K562 (cell line): ENCODE measurements around the gene FOSL1. TPM values are rescaled to one million over a fixed set of nuclear protein-coding genes. Genes with fewer than 3 reads are reported as not detected.

ENCODE experiments used
- ADNP ChIP-seq: fragments of 200-800 bp; sonication (Bioruptor generic); IDR thresholded peaks from 2 replicates; pipeline ENCODE4 v1.6.1; 2016; ENCODE audit warnings: missing genetic modification characterization, missing compliant biosample characterization
- BCL6 ChIP-seq: fragments of 250-450 bp; sonication (Bioruptor Pico); IDR thresholded peaks from 2 replicates; pipeline ENCODE4 v1.4.0; 2020
- CBX8 ChIP-seq: fragments of 200-600 bp; sonication (generic); IDR thresholded peaks from 2 replicates; pipeline ENCODE4 v1.6.1; 2012; ENCODE audit warnings: borderline replicate concordance, mixed run types, low read depth, mild to moderate bottlenecking, moderate library complexity, mixed read lengths, low read length, control low read depth, inconsistent platforms; ENCODE audit not compliant: poor library complexity, severe bottlenecking; ENCODE audit errors: extremely low read depth
- ELF4 ChIP-seq: fragments of 450-650 bp; formaldehyde crosslinking; IDR thresholded peaks from 2 replicates; pipeline ENCODE4 v1.4.0; 2022; ENCODE audit warnings: missing genetic modification characterization
- ILF3 ChIP-seq: fragments of 450-650 bp; IDR thresholded peaks from 2 replicates; pipeline ENCODE4 v1.6.1; 2018; ENCODE audit warnings: antibody characterized with exemption, mild to moderate bottlenecking, moderate library complexity, borderline replicate concordance
- KLF16 ChIP-seq: IDR thresholded peaks from 2 replicates; pipeline ENCODE4 v1.6.1; 2016; ENCODE audit warnings: antibody characterized with exemption
- MTF1 ChIP-seq: fragments of 250-450 bp; sonication (Bioruptor Pico); IDR thresholded peaks from 2 replicates; pipeline ENCODE4 v1.9.0; 2021; ENCODE audit warnings: moderate library complexity, mild to moderate bottlenecking, inconsistent platforms, borderline replicate concordance
- OTX1 ChIP-seq: fragments of 450-650 bp; formaldehyde crosslinking; IDR thresholded peaks from 2 replicates; pipeline ENCODE4 v1.4.0; 2022; ENCODE audit warnings: mild to moderate bottlenecking
- PHF8 ChIP-seq: fragments of 200-600 bp; sonication (generic); IDR thresholded peaks from 2 replicates; pipeline ENCODE4 v1.6.1; 2012; ENCODE audit warnings: mixed run types, mild to moderate bottlenecking, inconsistent platforms, low read length, moderate library complexity, borderline replicate concordance
- RUNX1 ChIP-seq: sonication (generic); IDR thresholded peaks from 2 replicates; pipeline ENCODE4 v1.6.1; 2016; ENCODE audit warnings: antibody characterized with exemption, low read depth
- SAP30 ChIP-seq: fragments of 200-600 bp; sonication (generic); IDR thresholded peaks from 2 replicates; pipeline ENCODE4 v1.6.1; 2012; ENCODE audit warnings: borderline replicate concordance, low read depth, mild to moderate bottlenecking, moderate library complexity, low read length, control low read depth, inconsistent platforms; ENCODE audit not compliant: insufficient read depth, poor library complexity, severe bottlenecking
- SIRT6 ChIP-seq: IDR thresholded peaks from one replicate; pipeline ENCODE4 v1.6.1; 2012; ENCODE audit warnings: low read depth, mild to moderate bottlenecking, control low read depth, inconsistent platforms, low read length, moderate library complexity
- TAF1 ChIP-seq: IDR thresholded peaks from 2 replicates; pipeline ENCODE4 v1.6.1; 2011; ENCODE audit warnings: mild to moderate bottlenecking, low read length, moderate library complexity; ENCODE audit not compliant: insufficient read depth, control insufficient read depth, severe bottlenecking; ENCODE audit errors: extremely low read depth
- TGIF2 ChIP-seq: sonication (generic); formaldehyde crosslinking; IDR thresholded peaks from 2 replicates; pipeline ENCODE4 v1.8.1; 2022; ENCODE audit warnings: mild to moderate bottlenecking, missing genetic modification reagents, moderate library complexity
- ZBTB8A ChIP-seq: fragments of 450-650 bp; IDR thresholded peaks from 2 replicates; pipeline ENCODE4 v1.6.1; 2018; ENCODE audit warnings: mild to moderate bottlenecking, moderate library complexity; ENCODE audit not compliant: partially characterized antibody
- ZNF586 ChIP-seq: fragments of 450-650 bp; formaldehyde crosslinking; conservative IDR thresholded peaks from 2 replicates; pipeline ENCODE4 v1.4.0; 2020; ENCODE audit warnings: mild to moderate bottlenecking, moderate library complexity
- polyA plus RNA-seq, 8 experiments: library from polyadenylated mRNA; depleted of rRNA in 4 of 8; stranded (reverse) in 5 of 8; unstranded in 3 of 8; fragments of >200 nt; fragmentation: Nextera tagmentation in 2 of 8; fragmentation: Illumina TruSeq in 1 of 8; extraction: Ambion mirVana in 2 of 8; extraction: Trizol in 1 of 8; gene quantifications; 2 replicates each; pipeline versions ENCODE4 v1.2.1 to v1.2.3, GENCODE V29; 2011 to 2014; ENCODE audit warnings: inconsistent platforms in 1 of 8, missing spikeins in 1 of 8
- total RNA-seq, 7 experiments: library from RNA; depleted of rRNA in 6 of 7; stranded (reverse); fragments of >200 nt in 6 of 7; fragmentation: Illumina TruSeq in 2 of 7; extraction: Trizol in 2 of 7; gene quantifications; 2 replicates each; pipeline versions ENCODE4 v1.2.1 to v1.2.3, GENCODE V29; 2011 to 2021; ENCODE audit warnings: low replicate concordance in 1 of 7
- TF ChIP-seq, protein P1 (sequence below): fragments of 200-600 bp; sonication (generic); IDR thresholded peaks from one replicate; pipeline ENCODE4 v1.6.1; 2012; ENCODE audit warnings: mild to moderate bottlenecking, low read depth, low read length, inconsistent platforms

FOSL1 gene
- total and polyA plus RNA-seq, 9 of the 15 experiments (the other 6 are each of a cell fraction or from before 2014, with no cell fraction given): 3.5 to 39.6 (median 10.0) TPM

DNA sequence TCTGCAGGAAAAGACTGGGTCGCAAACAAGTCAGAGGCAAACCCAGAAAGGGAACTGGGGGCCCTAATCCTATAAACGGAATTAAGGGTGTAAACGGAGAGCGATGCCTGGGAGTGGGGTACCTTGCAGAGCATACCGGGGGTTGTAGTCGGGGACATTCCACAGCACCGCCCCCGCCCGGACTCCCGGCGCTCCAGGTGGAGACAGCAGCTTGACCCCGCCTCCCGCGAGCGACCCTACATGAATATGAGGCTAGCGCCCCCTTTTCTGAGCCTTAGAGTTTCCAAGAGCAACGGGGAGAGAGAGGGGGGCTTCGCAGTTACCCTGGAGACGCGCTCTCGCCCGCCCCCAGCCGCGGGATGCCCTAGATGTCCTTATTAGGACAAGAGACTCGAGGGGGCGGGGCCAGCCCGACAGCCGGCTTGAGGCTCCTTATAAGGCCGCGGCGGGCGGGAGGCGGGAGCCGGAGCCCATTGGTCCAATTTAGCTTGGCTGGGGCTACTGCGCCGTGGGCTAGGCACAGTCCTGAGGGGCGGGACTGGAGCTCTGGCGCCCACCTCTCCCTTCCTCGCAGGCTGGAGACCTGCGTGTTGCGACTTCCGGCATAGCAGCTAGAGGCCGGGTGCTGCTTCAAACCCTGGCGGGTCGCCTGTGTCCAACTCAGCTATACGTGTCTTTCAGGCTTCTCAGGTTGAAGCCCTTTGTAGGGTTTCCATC, 40.9 kb downstream of the FOSL1 start (continued):
- TF ChIP-seq ILF3: no peak
- TF ChIP-seq, protein P1, sequence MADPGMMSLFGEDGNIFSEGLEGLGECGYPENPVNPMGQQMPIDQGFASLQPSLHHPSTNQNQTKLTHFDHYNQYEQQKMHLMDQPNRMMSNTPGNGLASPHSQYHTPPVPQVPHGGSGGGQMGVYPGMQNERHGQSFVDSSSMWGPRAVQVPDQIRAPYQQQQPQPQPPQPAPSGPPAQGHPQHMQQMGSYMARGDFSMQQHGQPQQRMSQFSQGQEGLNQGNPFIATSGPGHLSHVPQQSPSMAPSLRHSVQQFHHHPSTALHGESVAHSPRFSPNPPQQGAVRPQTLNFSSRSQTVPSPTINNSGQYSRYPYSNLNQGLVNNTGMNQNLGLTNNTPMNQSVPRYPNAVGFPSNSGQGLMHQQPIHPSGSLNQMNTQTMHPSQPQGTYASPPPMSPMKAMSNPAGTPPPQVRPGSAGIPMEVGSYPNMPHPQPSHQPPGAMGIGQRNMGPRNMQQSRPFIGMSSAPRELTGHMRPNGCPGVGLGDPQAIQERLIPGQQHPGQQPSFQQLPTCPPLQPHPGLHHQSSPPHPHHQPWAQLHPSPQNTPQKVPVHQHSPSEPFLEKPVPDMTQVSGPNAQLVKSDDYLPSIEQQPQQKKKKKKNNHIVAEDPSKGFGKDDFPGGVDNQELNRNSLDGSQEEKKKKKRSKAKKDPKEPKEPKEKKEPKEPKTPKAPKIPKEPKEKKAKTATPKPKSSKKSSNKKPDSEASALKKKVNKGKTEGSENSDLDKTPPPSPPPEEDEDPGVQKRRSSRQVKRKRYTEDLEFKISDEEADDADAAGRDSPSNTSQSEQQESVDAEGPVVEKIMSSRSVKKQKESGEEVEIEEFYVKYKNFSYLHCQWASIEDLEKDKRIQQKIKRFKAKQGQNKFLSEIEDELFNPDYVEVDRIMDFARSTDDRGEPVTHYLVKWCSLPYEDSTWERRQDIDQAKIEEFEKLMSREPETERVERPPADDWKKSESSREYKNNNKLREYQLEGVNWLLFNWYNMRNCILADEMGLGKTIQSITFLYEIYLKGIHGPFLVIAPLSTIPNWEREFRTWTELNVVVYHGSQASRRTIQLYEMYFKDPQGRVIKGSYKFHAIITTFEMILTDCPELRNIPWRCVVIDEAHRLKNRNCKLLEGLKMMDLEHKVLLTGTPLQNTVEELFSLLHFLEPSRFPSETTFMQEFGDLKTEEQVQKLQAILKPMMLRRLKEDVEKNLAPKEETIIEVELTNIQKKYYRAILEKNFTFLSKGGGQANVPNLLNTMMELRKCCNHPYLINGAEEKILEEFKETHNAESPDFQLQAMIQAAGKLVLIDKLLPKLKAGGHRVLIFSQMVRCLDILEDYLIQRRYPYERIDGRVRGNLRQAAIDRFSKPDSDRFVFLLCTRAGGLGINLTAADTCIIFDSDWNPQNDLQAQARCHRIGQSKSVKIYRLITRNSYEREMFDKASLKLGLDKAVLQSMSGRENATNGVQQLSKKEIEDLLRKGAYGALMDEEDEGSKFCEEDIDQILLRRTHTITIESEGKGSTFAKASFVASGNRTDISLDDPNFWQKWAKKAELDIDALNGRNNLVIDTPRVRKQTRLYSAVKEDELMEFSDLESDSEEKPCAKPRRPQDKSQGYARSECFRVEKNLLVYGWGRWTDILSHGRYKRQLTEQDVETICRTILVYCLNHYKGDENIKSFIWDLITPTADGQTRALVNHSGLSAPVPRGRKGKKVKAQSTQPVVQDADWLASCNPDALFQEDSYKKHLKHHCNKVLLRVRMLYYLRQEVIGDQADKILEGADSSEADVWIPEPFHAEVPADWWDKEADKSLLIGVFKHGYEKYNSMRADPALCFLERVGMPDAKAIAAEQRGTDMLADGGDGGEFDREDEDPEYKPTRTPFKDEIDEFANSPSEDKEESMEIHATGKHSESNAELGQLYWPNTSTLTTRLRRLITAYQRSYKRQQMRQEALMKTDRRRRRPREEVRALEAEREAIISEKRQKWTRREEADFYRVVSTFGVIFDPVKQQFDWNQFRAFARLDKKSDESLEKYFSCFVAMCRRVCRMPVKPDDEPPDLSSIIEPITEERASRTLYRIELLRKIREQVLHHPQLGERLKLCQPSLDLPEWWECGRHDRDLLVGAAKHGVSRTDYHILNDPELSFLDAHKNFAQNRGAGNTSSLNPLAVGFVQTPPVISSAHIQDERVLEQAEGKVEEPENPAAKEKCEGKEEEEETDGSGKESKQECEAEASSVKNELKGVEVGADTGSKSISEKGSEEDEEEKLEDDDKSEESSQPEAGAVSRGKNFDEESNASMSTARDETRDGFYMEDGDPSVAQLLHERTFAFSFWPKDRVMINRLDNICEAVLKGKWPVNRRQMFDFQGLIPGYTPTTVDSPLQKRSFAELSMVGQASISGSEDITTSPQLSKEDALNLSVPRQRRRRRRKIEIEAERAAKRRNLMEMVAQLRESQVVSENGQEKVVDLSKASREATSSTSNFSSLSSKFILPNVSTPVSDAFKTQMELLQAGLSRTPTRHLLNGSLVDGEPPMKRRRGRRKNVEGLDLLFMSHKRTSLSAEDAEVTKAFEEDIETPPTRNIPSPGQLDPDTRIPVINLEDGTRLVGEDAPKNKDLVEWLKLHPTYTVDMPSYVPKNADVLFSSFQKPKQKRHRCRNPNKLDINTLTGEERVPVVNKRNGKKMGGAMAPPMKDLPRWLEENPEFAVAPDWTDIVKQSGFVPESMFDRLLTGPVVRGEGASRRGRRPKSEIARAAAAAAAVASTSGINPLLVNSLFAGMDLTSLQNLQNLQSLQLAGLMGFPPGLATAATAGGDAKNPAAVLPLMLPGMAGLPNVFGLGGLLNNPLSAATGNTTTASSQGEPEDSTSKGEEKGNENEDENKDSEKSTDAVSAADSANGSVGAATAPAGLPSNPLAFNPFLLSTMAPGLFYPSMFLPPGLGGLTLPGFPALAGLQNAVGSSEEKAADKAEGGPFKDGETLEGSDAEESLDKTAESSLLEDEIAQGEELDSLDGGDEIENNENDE: no peak
- peak; percentile 94 for TF ChIP-seq TAF1
- TF ChIP-seq SIRT6: no peak
- TF ChIP-seq ZBTB8A: no peak
- no peak for TF ChIP-seq SAP30
- no peak for TF ChIP-seq TGIF2 (CRISPR knock-in tag)
- TF ChIP-seq PHF8: peak; percentile 53; the same call in 1 of the 2 replicates
- no peak for TF ChIP-seq OTX1 (CRISPR knock-in tag)
- TF ChIP-seq KLF16: no peak
- TF ChIP-seq RUNX1: no peak
- no peak for TF ChIP-seq BCL6 (CRISPR knock-in tag)
- TF ChIP-seq ZNF586 (CRISPR knock-in tag): no peak
- no peak for TF ChIP-seq MTF1 (CRISPR knock-in tag)
- TF ChIP-seq CBX8: no peak
- TF ChIP-seq ELF4 (CRISPR knock-in tag): no peak
- no peak for TF ChIP-seq ADNP (tag)
